ENCODE measurements around the gene PLCH2. TPM values are rescaled to one million over a fixed set of nuclear protein-coding genes. Genes with fewer than 3 reads are reported as not detected.

PLCH2 gene
- total RNA-seq, 1 donor from 2014 or later, result 61.4 TPM

DNA sequence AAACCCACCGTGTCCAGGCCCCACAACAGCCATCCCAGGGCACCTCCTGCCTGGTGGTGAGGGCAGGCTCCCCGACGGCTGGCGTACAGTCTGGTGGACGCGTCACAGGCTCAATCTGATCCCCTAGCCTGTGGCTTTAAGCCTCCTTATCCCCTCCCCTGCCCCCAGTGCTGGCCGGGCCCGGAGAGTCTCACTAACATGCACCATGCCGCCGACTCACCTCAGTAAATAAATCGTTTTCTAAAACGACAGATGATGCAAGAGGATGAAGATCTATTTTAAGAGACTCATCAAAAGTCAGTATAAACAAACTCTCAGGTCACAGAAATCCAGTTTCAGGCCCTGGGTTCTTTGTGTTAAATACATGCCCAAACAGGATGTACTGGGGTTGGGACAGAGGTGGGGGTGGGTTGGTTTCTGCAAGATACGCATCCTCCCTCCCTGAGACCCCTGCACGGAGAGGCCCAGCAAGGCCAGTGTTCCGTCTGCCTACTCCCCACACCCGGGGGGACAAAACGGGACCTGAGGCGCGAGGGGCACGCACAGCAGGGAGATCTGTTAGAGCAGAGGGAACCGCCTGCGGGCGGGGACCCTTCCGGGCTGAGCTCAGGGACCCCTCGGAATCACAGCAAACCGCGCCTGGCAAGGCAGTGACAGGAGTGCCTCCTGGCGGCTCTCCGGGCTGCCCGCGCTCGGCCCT, 47.3 kb downstream of the PLCH2 start:
- TF ChIP-seq, protein P1, sequence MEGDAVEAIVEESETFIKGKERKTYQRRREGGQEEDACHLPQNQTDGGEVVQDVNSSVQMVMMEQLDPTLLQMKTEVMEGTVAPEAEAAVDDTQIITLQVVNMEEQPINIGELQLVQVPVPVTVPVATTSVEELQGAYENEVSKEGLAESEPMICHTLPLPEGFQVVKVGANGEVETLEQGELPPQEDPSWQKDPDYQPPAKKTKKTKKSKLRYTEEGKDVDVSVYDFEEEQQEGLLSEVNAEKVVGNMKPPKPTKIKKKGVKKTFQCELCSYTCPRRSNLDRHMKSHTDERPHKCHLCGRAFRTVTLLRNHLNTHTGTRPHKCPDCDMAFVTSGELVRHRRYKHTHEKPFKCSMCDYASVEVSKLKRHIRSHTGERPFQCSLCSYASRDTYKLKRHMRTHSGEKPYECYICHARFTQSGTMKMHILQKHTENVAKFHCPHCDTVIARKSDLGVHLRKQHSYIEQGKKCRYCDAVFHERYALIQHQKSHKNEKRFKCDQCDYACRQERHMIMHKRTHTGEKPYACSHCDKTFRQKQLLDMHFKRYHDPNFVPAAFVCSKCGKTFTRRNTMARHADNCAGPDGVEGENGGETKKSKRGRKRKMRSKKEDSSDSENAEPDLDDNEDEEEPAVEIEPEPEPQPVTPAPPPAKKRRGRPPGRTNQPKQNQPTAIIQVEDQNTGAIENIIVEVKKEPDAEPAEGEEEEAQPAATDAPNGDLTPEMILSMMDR (IDR thresholded peaks at IDR 0.05; ENCODE audit: partially characterized antibody, unreplicated experiment), result no peak
- H3K9me3 Mint-ChIP-seq (ENCODE audit: unreplicated experiment), result peaks cover 7% of the 10 kb centered on the region
- no peaks in the 10 kb centered on the region for H3K36me3 Mint-ChIP-seq (ENCODE audit: unreplicated experiment)
- peaks cover 24% of the 10 kb centered on the region for H3K4me1 Mint-ChIP-seq (ENCODE audit: low read depth, unreplicated experiment)
- no peak overlapping the region for H3K4me3 Mint-ChIP-seq (ENCODE audit: unreplicated experiment)
- peaks cover 6% of the 10 kb centered on the region for H3K27me3 Mint-ChIP-seq (ENCODE audit: unreplicated experiment)
- no peak overlapping the region for H3K27ac Mint-ChIP-seq (ENCODE audit: unreplicated experiment)
- no peak for DNase-seq

DNA sequence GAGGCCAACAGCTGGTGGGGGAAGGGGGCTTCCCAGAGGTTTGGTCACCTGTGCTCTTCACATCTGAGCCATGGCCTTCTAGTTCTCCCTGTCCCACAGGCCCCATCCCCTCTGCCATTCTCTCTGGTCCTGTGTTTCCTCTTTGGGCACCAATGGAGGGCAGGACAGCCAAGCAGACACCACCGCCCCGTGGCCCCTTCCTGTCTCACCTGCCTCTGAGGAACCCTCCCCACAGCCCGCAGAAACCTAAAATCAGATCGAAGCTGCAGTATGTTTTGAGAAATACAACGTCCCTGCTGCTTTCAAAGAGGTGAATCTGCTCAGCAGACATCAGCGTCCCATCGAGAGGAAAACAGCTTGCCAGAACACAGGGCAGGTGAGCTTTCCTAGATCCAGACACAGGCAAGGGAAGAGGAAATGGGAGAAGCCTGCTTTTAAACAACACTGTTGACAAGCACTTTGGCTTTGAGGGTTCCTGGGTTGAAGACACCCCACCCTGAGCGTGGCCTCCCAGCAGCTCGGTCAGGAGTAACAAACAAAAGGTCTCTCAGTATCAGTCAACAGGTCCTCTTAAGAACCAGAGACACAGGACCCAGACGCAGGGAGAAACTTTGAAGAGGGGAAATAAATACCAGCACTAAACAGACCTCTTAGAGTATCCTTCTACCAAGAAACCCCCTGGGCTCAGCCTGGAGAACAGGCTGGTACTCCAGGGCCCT, 48.0 kb downstream of the PLCH2 start:
- no peak for DNase-seq
- peaks cover 7% of the 10 kb centered on the region for H3K27me3 Mint-ChIP-seq (ENCODE audit: unreplicated experiment)
- H3K4me1 Mint-ChIP-seq (ENCODE audit: low read depth, unreplicated experiment), result peaks cover 24% of the 10 kb centered on the region
- H3K27ac Mint-ChIP-seq (ENCODE audit: unreplicated experiment), result peak overlapping the region; percentile 18
- TF ChIP-seq, protein P1 (IDR thresholded peaks at IDR 0.05; ENCODE audit: partially characterized antibody, unreplicated experiment), result no peak
- H3K36me3 Mint-ChIP-seq (ENCODE audit: unreplicated experiment), result no peaks in the 10 kb centered on the region
- peaks cover 7% of the 10 kb centered on the region for H3K9me3 Mint-ChIP-seq (ENCODE audit: unreplicated experiment)
- H3K4me3 Mint-ChIP-seq (ENCODE audit: unreplicated experiment), result peak overlapping the region; percentile 86

GRCh38 chr1:2525572-2525919, 49.5 kb downstream of the PLCH2 start:
- Mint-ChIP-seq H3K36me3 (ENCODE audit: unreplicated experiment) (no peaks in the 10 kb centered on the region), H3K27ac (ENCODE audit: unreplicated experiment) (peak overlapping the region; percentile 28), H3K4me1 (ENCODE audit: low read depth, unreplicated experiment) (peaks cover 24% of the 10 kb centered on the region), H3K4me3 (ENCODE audit: unreplicated experiment) (peak overlapping the region; percentile 86), H3K27me3 (ENCODE audit: unreplicated experiment) (peaks cover 7% of the 10 kb centered on the region), H3K9me3 (ENCODE audit: unreplicated experiment) (peaks cover 7% of the 10 kb centered on the region)
- TF ChIP-seq, protein P1 (IDR thresholded peaks at IDR 0.05; ENCODE audit: partially characterized antibody, unreplicated experiment), result no peak
- no peak for DNase-seq

- peak; percentile 94 for DNase-seq
- Mint-ChIP-seq H3K27ac (ENCODE audit: unreplicated experiment) (peak within 1 kb of the TSS; percentile 91), H3K9me3 (ENCODE audit: unreplicated experiment) (peaks cover 4% of the 10 kb centered on the region), H3K36me3 (ENCODE audit: unreplicated experiment) (no peaks in the 10 kb centered on the region), H3K4me3 (ENCODE audit: unreplicated experiment) (peak within 1 kb of the TSS; percentile 91), H3K4me1 (ENCODE audit: low read depth, unreplicated experiment) (peaks cover 23% of the 10 kb centered on the region), H3K27me3 (ENCODE audit: unreplicated experiment) (peaks cover 7% of the 10 kb centered on the region)
- TF ChIP-seq, protein P1 (IDR thresholded peaks at IDR 0.05; ENCODE audit: partially characterized antibody, unreplicated experiment), result no peak
These were observed 50.1 kb downstream of the PLCH2 start, which contains the start of gene PANK4 for GRCh38 chr1:2525920-2526823. Gene PANK4 (minus strand): TSS chr1:2526596. CDS start chr1:2526587, 9 bp downstream.
